NCI-H2227 (cell line): ENCODE results near the gene AK8.

Experiments
- DNase-seq: peaks from one replicate; lab custom pipeline; 2025; ENCODE audit not compliant: unreplicated experiment; lab: John Stamatoyannopoulos, UW

AK8 gene

GRCh38 chr9:132826621-132827365 lies 51.3 kb downstream of the AK8 start:
- no peak for DNase-seq

GRCh38 chr9:132826131-132826530 lies 52.0 kb downstream of the AK8 start:
- DNase-seq, result no peak

GRCh38 chr9:132825430-132825829 lies 52.7 kb downstream of the AK8 start:
- no peak for DNase-seq

- DNase-seq, result no peak
Observed at GRCh38 chr9:132824951-132825350, 53.1 kb downstream of the AK8 start.

- no peak for DNase-seq
Observed at GRCh38 chr9:132824151-132824550, 53.9 kb downstream of the AK8 start.

GRCh38 chr9:132823370-132824145 lies 54.5 kb downstream of the AK8 start:
- DNase-seq, result no peak

GRCh38 chr9:132820169-132820944 lies 57.7 kb downstream of the AK8 start:
- no peak for DNase-seq

- DNase-seq, result no peak
Observed at GRCh38 chr9:132818588-132818987, 59.5 kb downstream of the AK8 start.

- no peak for DNase-seq
Observed at GRCh38 chr9:132814937-132815336, 63.1 kb downstream of the AK8 start.

GRCh38 chr9:132813115-132813771 lies 64.8 kb downstream of the AK8 start:
- no peak for DNase-seq

- no peak for DNase-seq
Observed at GRCh38 chr9:132811985-132812384, 66.1 kb downstream of the AK8 start.

GRCh38 chr9:132810314-132810713 lies 67.8 kb downstream of the AK8 start:
- no peak for DNase-seq

GRCh38 chr9:132809677-132810271 lies 68.3 kb downstream of the AK8 start:
- no peak for DNase-seq

- DNase-seq, result no peak
Observed at GRCh38 chr9:132808645-132809044, 69.4 kb downstream of the AK8 start.

- DNase-seq, result no peak
Observed at GRCh38 chr9:132806723-132807421, 71.2 kb downstream of the AK8 start.

- no peak for DNase-seq
Observed at GRCh38 chr9:132806306-132806705, 71.8 kb downstream of the AK8 start.

GRCh38 chr9:132804576-132805295 lies 73.3 kb downstream of the AK8 start:
- DNase-seq, result no peak

- no peak for DNase-seq
Observed at GRCh38 chr9:132802121-132802795, 75.8 kb downstream of the AK8 start.

- no peak for DNase-seq
Observed at GRCh38 chr9:132801659-132802058, 76.4 kb downstream of the AK8 start.
